Head of caudate nucleus (tissue), 42 donors: ENCODE results near the gene ATP4B.

Experiments
- DNase-seq, 42 donors: peaks; one replicate each; pipeline versions ENCODE4 v3.0.0 to v3.0.0-alpha.2; 2020 to 2021; ENCODE audit warnings: mixed read lengths in 7 of 42
- intact Hi-C: fragments of 100-400 bp; cut with DNase I; formaldehyde crosslinking; loops from one replicate; pipeline ENCODE4 v1.15.0; 2022

ATP4B gene

DNA sequence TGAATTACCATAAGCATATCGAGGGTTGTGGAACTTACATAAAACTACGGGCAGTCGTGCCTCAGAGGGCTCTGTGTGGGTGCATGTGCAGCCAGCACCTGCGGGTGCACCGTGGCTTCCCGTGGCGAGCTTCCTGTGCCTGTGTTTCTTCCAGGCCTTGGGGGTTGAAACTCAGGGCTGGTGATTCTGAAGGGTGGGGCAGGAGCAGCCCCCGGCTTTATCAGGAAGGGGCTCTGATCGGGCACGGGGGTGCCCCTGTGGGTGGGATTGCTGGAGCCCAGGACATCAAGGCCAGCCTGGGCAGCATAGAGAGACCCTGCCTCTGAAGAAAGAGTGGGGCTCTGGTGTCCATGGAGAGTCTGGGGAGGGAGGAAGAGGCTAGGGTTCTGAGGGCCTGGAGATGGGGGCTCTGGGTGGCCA lies 11.1 kb downstream of the ATP4B start:
- intact Hi-C loops = no loop called here
- peak in 10 of 42 donors; percentile 15 to 37 (median 23) for DNase-seq

DNA sequence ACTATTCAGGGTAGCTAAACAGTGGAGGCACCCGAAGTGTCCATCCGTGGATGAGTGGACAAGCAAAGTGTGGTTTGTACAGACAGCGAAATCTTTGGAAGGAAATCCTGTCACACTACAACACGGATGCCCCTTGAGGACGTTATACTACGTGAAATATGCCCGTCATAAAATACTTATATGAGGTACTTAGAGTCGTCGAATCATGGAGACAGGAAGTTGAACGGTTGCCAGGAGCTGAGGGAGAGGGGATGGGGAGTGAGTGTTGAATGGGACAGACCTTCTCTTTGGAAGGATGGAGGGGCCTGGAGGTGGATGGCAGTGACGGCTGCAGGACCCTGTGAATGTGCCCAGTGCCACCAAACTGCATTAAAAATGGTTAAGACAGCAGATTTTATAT lies 11.6 kb downstream of the ATP4B start:
- intact Hi-C loops = no loop called here
- peak in 8 of 42 donors; percentile 3 to 36 (median 12) for DNase-seq

DNA sequence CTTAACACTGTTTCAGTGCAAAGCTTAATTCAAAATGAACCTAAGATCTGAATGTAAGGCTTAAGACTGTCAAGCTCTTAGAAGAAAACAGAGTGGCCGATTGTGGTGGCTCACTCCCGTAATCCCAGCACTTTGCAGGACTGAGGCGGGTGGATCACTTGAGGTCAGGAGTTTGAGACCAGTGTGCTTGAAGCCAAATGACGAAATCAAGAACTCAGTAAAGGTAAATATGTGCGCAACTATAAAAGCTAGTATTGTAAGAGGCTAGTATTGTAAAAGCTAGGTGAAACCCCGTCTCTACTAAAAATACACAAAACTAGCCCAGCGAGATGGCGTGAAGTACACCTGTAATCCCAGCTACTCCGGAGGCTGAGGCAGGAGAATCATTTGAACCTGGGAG lies 12.7 kb downstream of the ATP4B start:
- intact Hi-C loops = no loop called here
- DNase-seq = peak in 4 of 42 donors; percentile 3 to 25 (median 4)

DNA sequence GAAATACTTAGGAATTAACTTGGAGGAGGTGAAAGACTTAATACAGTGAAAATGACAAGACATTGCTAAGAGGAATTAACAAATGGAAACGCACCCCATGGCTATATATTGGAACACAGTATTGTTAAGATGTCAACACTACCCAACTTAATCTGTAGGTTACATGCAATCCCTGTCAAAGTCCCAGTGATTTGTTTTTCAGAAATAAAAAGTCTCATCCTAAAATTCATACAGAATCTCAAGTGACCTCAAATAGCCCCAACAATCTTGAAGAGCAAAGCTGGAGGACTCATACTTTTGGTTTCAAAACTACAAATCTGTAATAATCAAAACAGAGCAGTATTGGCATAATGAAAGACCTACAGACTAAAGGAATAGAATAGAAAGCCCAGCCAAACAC lies 13.2 kb downstream of the ATP4B start:
- intact Hi-C loops = no loop called here
- no peak for DNase-seq

DNA sequence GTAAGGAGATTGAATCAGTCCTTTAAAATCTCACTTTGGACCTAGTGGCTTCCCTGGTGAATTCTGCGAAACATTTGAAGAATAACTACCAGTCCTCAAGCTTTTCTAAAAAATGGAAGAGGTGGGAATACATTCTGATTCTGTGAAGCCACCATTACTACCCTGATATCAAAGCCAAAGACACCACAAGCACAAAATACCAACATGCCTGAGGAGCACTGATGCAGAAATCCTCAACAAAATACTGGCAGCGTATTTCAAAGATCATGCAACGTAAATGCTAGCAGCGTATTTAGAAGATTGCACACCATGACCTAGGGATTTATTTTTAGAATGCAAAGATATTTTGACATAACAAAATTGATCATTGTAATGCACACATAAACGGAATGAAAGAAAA lies 14.4 kb downstream of the ATP4B start:
- no peak for DNase-seq
- intact Hi-C loops = no loop called here

DNA sequence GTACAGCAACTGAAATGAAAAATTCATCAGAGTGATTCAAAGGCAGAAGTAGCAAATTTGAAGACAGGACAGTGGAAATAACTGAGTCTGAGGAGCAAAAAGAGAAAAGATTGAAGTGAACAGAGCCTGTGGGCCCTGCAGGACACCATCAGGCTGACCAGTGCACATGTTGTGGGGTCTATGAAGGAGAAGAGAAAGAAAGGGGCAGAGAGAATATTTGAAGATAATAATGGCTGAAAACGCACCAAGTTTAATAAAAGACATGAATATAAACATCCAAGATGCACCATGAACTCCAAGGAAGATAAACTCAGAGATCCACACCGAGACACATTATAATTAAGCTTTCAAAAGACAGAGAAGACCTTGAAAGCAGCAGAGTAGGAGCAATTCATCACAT lies 15.4 kb downstream of the ATP4B start:
- intact Hi-C loops = no loop called here

DNA sequence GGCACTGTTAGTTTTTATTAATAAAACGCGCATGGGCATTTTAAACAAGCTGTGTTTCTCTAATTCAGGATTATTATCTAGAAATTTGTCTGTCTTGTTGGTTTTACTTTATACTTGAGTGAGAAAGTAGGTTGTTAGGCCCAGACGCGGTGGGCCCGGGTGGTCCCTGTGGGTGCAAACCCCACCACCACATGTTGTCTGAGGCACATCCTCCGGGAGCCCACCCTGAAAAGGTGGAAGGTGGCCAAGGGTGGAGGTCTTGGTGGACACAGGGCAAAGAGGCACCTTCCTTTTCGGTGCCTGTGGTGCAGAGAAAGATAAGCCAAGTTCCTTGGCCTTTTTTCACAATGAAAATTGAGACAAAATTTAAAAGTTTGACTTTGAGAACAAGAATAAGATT lies 16.6 kb downstream of the ATP4B start:
- intact Hi-C loops = no loop called here
- DNase-seq = peak in 7 of 42 donors; percentile 6 to 27 (median 13)

More for the DNA sequence above, 15.4 kb downstream of the ATP4B start:
- DNase-seq = no peak

DNA sequence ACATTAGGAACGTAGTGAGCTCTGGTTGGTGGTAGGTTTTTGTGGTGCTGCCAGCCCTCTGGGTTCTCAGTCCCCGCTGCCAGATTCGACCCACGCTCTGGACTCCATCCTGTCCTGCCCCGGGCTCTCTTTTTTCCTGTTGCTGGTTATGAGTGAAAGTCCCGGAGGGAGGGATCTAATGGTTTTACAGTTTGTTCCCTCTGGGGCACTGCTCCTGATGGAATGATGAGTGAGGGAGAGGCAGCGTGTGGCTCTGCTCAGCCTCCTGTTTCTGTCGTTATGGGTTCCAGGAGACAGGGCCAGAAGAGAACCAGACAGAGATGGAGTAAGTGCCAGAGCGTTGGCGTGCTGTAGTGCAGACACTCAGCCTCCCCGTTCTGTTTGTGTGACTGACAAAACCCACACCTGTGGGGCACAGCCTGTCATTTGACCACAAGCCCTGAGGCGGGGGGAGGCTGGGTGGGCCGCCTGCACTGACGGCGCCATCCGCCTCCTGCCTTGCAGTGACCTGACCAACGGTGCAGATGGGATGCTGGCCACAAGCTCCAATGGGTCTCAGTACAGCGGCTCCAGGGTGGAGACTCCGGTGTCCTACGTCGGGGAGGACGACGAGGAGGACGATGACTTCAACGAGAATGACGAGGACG lies 18.3 kb downstream of the ATP4B start:
- DNase-seq = peak in 12 of 42 donors; percentile 0 to 34 (median 8)
- intact Hi-C loops = no loop called here

DNA sequence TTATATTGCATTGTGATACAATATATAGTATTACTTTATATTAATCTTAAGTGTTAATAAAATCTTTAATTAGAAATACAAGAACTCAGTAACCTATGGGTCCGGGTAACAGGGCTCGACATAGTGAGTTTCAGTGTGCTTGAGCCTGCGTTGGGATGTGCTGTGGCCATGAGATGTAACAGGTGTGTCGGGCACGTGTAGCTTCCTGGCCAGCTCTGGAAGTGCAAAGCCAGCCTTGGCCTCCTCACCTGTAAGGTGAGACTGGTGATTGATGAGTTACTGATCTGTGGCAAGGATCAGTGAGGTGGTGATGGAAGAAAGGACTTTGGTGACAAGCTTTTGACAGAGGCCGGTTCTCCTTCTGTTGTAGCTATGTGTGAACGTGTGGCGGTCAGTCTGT lies 19.2 kb downstream of the ATP4B start:
- peak in 6 of 42 donors; percentile 0 to 13 (median 4) for DNase-seq
- intact Hi-C loops = no loop called here

DNA sequence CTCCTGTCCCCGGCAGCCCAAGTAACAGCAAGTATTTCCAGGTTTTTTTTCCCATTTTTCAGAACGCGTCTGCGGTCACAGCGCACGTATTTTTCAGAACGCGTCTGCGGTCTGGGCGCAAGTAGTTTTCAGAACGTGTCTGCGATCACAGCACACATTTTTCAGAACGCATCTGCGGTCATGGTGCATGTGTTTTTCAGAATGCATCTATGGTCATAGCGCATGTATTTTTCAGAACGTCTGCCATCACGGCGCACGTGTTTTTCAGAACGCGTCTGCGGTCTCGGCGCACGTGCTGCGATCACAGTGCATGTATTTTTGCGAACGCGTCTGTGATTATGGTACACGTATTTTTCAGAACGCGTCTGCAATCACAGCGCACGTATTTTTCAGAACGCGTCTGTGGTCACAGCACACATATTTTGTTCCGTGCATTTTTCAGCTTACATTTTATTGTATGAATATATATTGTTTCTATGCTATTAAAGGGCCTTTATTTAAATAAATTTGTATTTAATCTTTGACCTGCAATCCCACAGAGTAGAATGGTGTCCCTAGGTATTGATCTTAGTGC lies 19.7 kb downstream of the ATP4B start:
- DNase-seq = peak in 10 of 42 donors; percentile 1 to 27 (median 4)
- intact Hi-C loops = no loop called here

DNA sequence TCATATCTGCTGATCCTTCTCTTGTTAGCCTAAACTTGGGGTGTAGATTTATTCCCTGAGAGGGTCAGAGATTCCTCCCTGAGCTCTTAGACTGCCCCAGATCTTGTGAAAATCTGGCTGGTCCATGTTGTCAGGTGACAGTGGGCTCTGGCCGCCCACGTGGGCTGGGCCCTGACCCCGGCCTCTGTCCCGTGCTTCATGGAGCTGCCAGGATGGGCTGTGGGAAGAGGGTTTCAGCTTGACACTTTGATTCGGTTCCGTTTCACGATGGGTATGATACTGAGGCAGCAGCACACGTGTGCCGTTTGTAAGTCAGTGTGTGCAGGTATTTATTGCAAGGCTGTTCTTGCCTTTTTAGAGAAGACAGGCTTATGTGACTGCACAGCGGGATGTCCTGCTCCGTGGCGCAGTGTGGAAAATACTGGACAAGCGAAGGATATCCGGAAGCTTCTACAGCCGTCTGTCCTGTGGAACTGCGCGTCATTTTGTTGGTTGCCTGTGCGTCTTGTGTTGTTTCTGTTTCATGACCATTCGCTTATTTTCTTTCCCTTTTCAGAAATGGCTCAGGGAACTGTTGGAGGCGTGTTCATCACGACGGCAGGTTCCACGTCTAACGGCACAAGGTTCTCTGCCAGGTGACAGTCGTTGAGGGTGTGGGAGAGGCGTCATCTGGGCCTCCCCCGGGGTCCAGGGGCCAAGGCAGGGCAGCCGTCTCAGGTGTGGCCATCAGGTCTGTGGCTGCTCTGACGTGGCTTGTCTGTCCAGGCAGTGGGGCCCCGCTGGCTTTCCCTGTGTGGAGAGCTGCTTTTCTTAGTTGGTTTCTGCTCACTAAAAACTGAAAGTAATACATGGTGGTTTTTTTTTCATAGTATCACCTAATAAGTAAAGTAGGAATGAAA lies 20.5 kb downstream of the ATP4B start:
- intact Hi-C loops = no loop called here
- DNase-seq = peak in 7 of 42 donors; percentile 3 to 28 (median 15)

DNA sequence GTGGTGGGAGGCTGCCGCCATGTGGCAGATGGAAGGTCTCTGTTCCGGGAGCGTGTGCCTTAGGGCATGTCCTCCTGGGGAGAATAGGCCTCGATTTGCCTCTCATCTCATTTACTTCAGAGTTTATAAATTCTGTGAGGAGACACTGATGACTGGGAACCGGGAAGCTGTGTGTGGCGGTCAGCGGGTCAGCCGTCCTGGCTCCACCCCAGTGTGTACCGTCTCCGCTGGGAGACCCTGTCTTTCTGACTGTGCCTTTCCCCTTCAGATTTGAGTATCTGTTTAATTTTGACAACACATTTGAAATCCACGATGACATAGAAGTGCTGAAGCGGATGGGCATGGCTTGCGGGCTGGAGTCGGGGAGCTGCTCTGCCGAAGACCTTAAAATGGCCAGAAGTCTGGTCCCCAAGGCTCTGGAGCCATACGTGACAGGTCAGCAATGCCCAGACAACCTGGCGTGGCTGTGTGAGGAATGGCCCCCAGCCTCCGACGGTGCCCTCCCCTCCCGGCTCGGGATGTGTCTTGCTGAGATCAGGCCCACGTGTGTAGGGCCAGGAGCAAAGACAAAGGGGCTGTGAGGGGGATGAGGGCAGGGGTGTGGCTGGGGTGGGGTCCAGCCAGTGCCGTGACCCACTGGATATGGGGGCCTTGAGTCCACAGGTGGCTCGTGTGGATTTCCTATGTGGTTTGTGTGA lies 21.6 kb downstream of the ATP4B start:
- intact Hi-C loops = no loop called here
- no peak for DNase-seq

DNA sequence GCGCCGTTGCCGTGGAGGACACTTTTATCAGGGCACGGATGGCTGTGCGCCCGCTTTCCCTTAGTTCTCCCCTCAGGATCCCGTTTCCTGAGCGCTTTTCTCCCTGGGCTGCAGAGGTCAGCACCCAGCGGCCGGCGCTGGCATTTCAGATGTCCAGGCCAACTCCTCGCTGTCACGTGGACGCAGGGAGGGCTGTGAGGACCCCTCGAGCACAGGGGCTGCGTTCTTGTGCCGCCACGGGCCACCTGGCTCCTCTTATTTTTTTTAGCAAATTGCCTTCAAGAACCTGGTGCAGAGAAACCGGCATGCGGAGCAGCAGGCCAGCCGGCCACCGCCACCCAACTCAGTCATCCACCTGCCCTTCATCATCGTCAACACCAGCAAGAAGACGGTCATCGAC lies 22.3 kb downstream of the ATP4B start:
- DNase-seq = peak in 1 of 42 donors; percentile 26

DNA sequence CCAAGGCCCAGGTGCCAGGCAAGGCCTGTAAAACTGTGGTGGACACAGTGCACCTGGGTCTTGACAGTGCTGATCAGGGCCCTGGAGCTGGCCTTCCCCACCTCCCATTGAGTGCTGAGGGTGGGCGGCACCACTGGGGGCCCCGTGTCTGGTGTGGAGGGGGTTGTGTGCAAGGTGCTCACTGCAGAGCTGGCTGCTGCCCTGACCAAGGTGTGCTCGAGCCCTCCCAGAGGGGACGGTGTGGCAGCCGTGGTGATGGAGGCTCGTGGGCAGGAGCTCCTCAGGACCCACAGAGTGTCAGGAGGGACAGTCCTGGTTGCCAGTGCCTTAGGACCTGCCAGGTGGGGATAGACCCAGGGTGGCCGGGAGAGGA lies 23.0 kb downstream of the ATP4B start:
- intact Hi-C loops = no loop called here
- no peak for DNase-seq

More for the DNA sequence above, 22.3 kb downstream of the ATP4B start:
- intact Hi-C loops = no loop called here

DNA sequence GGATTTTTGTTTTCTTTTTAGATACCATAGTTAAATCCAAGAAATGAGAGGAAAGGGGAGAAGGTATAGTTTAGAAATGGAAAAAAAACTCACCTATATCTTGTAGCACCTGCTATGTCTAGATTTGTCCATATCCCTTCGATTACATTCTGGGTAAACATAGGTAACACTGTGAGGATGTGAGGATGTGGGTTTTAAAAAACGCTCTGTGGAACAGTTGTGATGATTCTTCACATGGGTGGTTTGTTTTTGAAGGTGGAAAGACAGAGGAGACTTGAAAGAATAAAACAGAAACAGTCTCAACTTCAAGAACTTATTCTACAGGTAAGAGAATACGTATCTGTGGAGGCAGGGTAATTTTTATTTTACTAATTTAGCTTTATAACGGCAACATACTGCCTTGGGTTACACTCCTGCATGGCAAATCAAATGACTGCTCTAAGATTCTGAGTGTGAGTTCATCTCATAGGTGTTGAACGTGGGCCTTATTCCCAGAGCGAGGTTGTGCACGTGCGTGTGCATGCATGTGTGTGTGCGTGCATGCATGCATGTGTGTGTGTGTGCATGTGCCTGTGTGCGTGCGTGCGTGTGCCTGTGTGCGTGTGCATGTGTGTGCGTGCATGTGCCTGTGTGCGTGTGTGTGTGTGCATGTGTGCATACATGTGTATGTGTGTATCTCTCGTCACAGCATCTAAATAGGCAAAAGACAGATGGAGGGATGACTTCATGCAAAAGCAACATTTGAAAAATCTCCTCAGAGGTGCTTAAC lies 23.5 kb downstream of the ATP4B start:
- DNase-seq = no peak
- intact Hi-C loops = no loop called here

DNA sequence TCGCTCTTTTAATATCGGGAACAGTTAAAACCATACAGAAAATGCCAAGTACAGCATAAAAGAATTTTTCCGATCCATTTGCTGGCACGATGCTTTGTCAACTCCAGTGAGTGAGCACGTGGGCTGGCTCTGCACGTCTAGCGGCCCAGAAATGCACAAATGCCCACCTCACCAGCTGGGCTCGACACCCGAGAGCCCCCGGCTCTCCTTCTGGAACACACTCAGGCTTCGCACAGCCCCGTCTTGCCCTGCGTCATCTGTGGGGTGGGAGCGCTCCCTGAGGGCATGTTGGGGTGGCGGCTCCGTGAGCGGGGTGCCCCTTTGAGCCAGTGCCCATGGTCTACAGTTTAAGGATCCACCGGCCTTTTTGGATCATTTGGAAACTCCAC lies 24.5 kb downstream of the ATP4B start:
- DNase-seq = no peak
- intact Hi-C loops = no loop called here

DNA sequence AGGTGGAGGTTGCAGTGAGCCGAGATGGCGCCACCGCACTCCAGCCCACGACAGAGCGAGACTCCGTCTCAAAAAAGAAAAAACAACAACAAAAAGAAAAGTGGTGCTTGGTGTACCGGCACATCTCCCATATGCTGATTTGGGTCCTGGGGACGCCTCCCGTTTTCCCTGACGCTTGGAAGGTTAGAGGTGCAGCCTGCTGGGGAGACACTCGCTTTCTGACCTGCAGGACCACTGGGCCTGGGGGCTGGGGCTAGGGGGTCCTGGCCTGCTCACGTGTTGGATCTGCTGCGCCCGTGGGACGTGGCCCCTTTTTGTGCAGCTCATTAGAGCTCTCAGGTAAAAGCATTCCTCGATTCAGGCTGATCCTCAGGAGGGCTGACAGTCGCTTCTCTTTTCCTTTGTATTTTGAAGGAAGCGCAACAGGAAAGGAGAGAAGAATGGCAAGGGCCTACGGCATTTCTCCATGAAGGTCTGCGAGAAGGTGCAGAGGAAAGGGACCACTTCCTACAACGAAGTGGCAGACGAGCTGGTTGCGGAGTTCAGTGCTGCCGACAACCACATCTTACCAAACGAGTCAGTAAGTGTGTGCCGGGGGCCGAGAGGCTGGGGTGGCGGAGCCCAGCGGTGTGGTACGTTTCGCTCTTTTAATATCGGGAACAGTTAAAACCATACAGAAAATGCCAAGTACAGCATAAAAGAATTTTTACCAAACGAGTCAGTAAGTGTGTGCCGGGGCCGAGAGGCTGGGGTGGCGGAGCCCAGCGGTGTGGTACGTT lies 25.1 kb downstream of the ATP4B start:
- intact Hi-C loops = no loop called here
- DNase-seq = no peak
